HepG2 (cell line): Measurements from ENCODE around the gene ATF3. TPM values are rescaled to one million over a fixed set of nuclear protein-coding genes. Genes with fewer than 3 reads are reported as not detected.

Experiments
- ATAC-seq: fragments of 200-7000 bp; cut with Tn5 transposase; 3 replicates; pipeline ENCODE4 v1.9.1; 2020; ENCODE audit warnings: mild to moderate bottlenecking, moderate library complexity
- BruUV-seq: library from RNA; stranded (reverse); fragments of 400-500 nt; replicated peaks from 2 replicates; lab custom pipeline; 2021; lab: Mats Ljungman, UMichigan
- CTCF ChIA-PET: fragments of 300-600 bp; formaldehyde crosslinking; extraction: SDS; loops from one replicate; lab custom pipeline; 2021; ENCODE audit warnings: low total read pairs, inconsistent platforms, low intra/inter-chr PET ratio; lab: Yijun Ruan, JAX
- POLR2A ChIA-PET: fragments of 350-600 bp; sonication (Branson Sonifier 250); formaldehyde crosslinking; loops from one replicate; lab custom pipeline; 2020; ENCODE audit warnings: antibody characterized with exemption, inconsistent platforms; lab: Yijun Ruan, JAX
- DNase-seq: peaks from one replicate; pipeline ENCODE4 v3.0.0-alpha.2; 2015; ENCODE audit warnings: low spot score
- FAIRE-seq: peaks from 3 replicates; lab custom pipeline; 2011; peaks lifted over from hg19 to GRCh38; lab: Jason Lieb, UNC
- H2AFZ ChIP-seq: one replicate; pipeline ENCODE4 v1.6.1; 2011; ENCODE audit warnings: low read length, inconsistent platforms
- H3K27ac ChIP-seq: fragments of 300-600 bp; 3 replicates; pipeline ENCODE4 v1.8.0; 2011; ENCODE audit warnings: mixed run types, mild to moderate bottlenecking, mixed read lengths, low read length, inconsistent platforms; ENCODE audit not compliant: insufficient read depth; ENCODE audit errors: extremely low read length
- H3K27me3 ChIP-seq, 2 experiments: fragments of 200-600 bp in 1 of 2; 2 replicates in 1 of 2; 3 replicates in 1 of 2; pipeline versions ENCODE4 v1.6.0 to v1.8.0; 2011; ENCODE audit warnings: low read length in 2 of 2, mild to moderate bottlenecking in 2 of 2, moderate library complexity in 2 of 2, inconsistent platforms in 1 of 2; ENCODE audit not compliant: insufficient read depth in 2 of 2, control insufficient read depth in 1 of 2
- H3K36me3 ChIP-seq, 2 experiments: fragments of 200-600 bp in 1 of 2; replicated peaks in 1 of 2; 2 replicates in 1 of 2; 3 replicates in 1 of 2; pipeline versions ENCODE4 v1.5.1 to v1.8.0; 2011; ENCODE audit warnings: low read length in 2 of 2, inconsistent platforms in 1 of 2; ENCODE audit not compliant: insufficient read depth in 2 of 2, control insufficient read depth in 1 of 2
- H3K4me1 ChIP-seq: 2 replicates; pipeline ENCODE4 v1.5.1; 2012; ENCODE audit warnings: low read length, inconsistent platforms; ENCODE audit not compliant: insufficient read depth
- H3K4me2 ChIP-seq: 2 replicates; pipeline ENCODE4 v1.6.0; 2011; ENCODE audit warnings: low read depth, low read length, inconsistent platforms
- H3K4me3 ChIP-seq, 3 experiments: fragments of 200-600 bp in 1 of 3; sonication (generic), shearing (Covaris generic) in 1 of 3; replicated peaks in 1 of 3; 2 replicates each; pipeline ENCODE4 v1.5.1; 2011 to 2016; ENCODE audit warnings: low read length in 3 of 3, inconsistent platforms in 2 of 3, low read depth in 2 of 3, mild to moderate bottlenecking in 2 of 3, control low read depth in 1 of 3, mixed read lengths in 1 of 3; ENCODE audit not compliant: insufficient read depth in 1 of 3
- H3K79me2 ChIP-seq: one replicate; pipeline ENCODE4 v1.6.1; 2011; ENCODE audit warnings: low read length, inconsistent platforms; ENCODE audit not compliant: insufficient read depth
- H3K9ac ChIP-seq: 2 replicates; pipeline ENCODE4 v1.6.0; 2011; ENCODE audit warnings: mild to moderate bottlenecking, low read depth, low read length, inconsistent platforms; ENCODE audit not compliant: insufficient read depth
- H3K9me3 ChIP-seq: 2 replicates; pipeline ENCODE4 v1.5.1; 2012; ENCODE audit warnings: mild to moderate bottlenecking, low read length
- H4K20me1 ChIP-seq: 2 replicates; pipeline ENCODE4 v1.6.0; 2011; ENCODE audit warnings: inconsistent platforms, mild to moderate bottlenecking, low read length, moderate library complexity; ENCODE audit not compliant: insufficient read depth
- CBX1 ChIP-seq: IDR thresholded peaks from one replicate; pipeline ENCODE4 v1.6.1; 2016; ENCODE audit warnings: antibody characterized with exemption, low read depth
- EHMT2 ChIP-seq: fragments of 200-600 bp; sonication (generic); IDR thresholded peaks from 2 replicates; pipeline ENCODE4 v1.7.0; 2017; ENCODE audit warnings: antibody characterized with exemption, low read depth, low read length, borderline replicate concordance
- FOXA1 ChIP-seq, 2 experiments: fragments of 450-650 bp in 1 of 2; sonication (generic) in 1 of 2; formaldehyde crosslinking in 1 of 2; IDR thresholded peaks; 2 replicates each; pipeline versions ENCODE4 v1.4.0 to v1.6.1; 2016 to 2020; ENCODE audit warnings: missing genetic modification reagents in 1 of 2
- KAT2B ChIP-seq: fragments of 150-350 bp; IDR thresholded peaks from 2 replicates; pipeline ENCODE4 v1.6.1; 2014; ENCODE audit warnings: low read depth, low read length, borderline replicate concordance
- PHF5A ChIP-seq: IDR thresholded peaks from one replicate; pipeline ENCODE4 v1.6.1; 2018; ENCODE audit warnings: low read depth, missing genetic modification reagents; ENCODE audit not compliant: unreplicated experiment
- SATB2 ChIP-seq: sonication (generic); formaldehyde crosslinking; IDR thresholded peaks from 2 replicates; pipeline ENCODE4 v1.5.0; 2020; ENCODE audit warnings: missing genetic modification reagents
- SETDB1 ChIP-seq: sonication (generic); formaldehyde crosslinking; IDR thresholded peaks from 2 replicates; pipeline ENCODE4 v1.5.1; 2020; ENCODE audit warnings: missing genetic modification reagents, mild to moderate bottlenecking, borderline replicate concordance
- SOX13 ChIP-seq, 3 experiments: fragments of 450-650 bp in 1 of 3; sonication (generic) in 1 of 3; formaldehyde crosslinking in 1 of 3; IDR thresholded peaks in 2 of 3; conservative IDR thresholded peaks in 1 of 3; 2 replicates each; pipeline versions ENCODE4 v1.5.0 to v1.6.1; 2016 to 2020; ENCODE audit warnings: antibody characterized with exemption in 1 of 3, mild to moderate bottlenecking in 1 of 3, missing compliant biosample characterization in 1 of 3, missing genetic modification reagents in 1 of 3, moderate library complexity in 1 of 3
- SRF ChIP-seq: IDR thresholded peaks from 2 replicates; pipeline ENCODE4 v1.6.1; 2011; ENCODE audit warnings: mild to moderate bottlenecking, low read depth, low read length, moderate library complexity
- ZNF24 ChIP-seq: fragments of 450-650 bp; IDR thresholded peaks from 2 replicates; pipeline ENCODE4 v1.6.1; 2017; ENCODE audit warnings: antibody characterized with exemption, mild to moderate bottlenecking
- ZNF563 ChIP-seq: sonication (generic); formaldehyde crosslinking; IDR thresholded peaks from 2 replicates; pipeline ENCODE4 v1.8.0; 2022; ENCODE audit warnings: mild to moderate bottlenecking, moderate library complexity, missing genetic modification reagents
- ZSCAN9 ChIP-seq: IDR thresholded peaks from 2 replicates; pipeline ENCODE4 v1.6.1; 2016; ENCODE audit warnings: borderline replicate concordance
- WGBS: methylation state at CpG from one replicate; pipeline ENCODE4 v1.1.6; 2017; ENCODE audit warnings: low lambda C conversion rate; 5-methylcytosine and 5-hydroxymethylcytosine counted together
- in situ Hi-C: cut with HindIII; loops from 2 replicates; pipeline ENCODE4 v1.10.0; 2017; ENCODE audit warnings: low pct_unique_long_range_greater_than_20kb; ENCODE audit not compliant: extremely low pct_ligation_motif_present
- intact Hi-C: fragments of 100-400 bp; cut with micrococcal nuclease; formaldehyde crosslinking; loops from one replicate; pipeline ENCODE4 v1.10.0; 2022; ENCODE audit not compliant: unreplicated experiment
- polyA plus RNA-seq, 8 experiments: library from polyadenylated mRNA; depleted of rRNA in 3 of 8; stranded (reverse) in 7 of 8; unstranded in 1 of 8; fragments of >200 nt; fragmentation: Illumina TruSeq in 4 of 8; extraction: Trizol in 4 of 8; gene quantifications; 2 replicates each; pipeline versions ENCODE4 v1.2.1 to v1.2.3, GENCODE V29; 2011 to 2016; ENCODE audit warnings: low read depth in 4 of 8, missing spikeins in 1 of 8, mixed read lengths in 1 of 8; ENCODE audit not compliant: insufficient read depth in 1 of 8
- total RNA-seq, 5 experiments: library from RNA; depleted of rRNA; stranded (reverse); fragments of >200 nt; fragmentation: Illumina TruSeq; extraction: Trizol; gene quantifications; 2 replicates each; pipeline ENCODE4 v1.2.3, GENCODE V29; 2016; ENCODE audit warnings: low read depth in 1 of 5
- TF ChIP-seq, protein P1 (sequence below): sonication (generic); formaldehyde crosslinking; IDR thresholded peaks from 2 replicates; pipeline ENCODE4 v1.4.0; 2020; ENCODE audit warnings: mild to moderate bottlenecking, missing genetic modification reagents, borderline replicate concordance
- TF ChIP-seq, protein P2 (sequence below): sonication (generic); formaldehyde crosslinking; IDR thresholded peaks from 2 replicates; pipeline ENCODE4 v1.5.0; 2020; ENCODE audit warnings: missing genetic modification reagents
- TF ChIP-seq, protein P3 (sequence below): sonication (generic); formaldehyde crosslinking; IDR thresholded peaks from 2 replicates; pipeline ENCODE4 v1.4.0; 2020; ENCODE audit warnings: missing genetic modification reagents, mild to moderate bottlenecking, borderline replicate concordance

Gene ATF3
- total and polyA plus RNA-seq, 2 of the 13 experiments (the other 11 are each of a cell fraction or from before 2014, with no cell fraction given): 5.0 to 13.0 TPM

DNA sequence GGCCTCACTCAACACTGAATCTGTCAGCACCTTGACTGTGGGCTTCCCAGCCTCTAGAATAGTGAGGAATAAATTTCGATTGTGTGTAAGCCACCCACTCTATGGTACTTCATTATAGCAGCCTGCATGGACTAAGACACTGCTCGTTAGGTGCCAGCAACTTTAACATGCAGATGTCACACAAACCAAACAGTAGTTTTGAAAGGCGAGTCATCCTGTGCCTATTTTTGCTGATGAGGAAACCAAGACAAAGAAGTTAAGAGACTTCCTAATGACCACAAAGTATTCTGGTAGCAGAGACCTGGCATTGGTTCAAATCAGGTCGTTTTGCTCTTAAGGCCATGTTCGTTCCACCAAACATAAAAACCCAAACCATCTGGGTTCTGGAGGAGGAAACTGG is 48.2 kb downstream of the ATF3 start:
- peaks cover 7% of the 10 kb centered on the region; the same call in 1 of the 2 replicates for H3K4me1 ChIP-seq
- in situ Hi-C loops: no loop called here
- H3K27me3 ChIP-seq: peaks cover 2 to 16% of the 10 kb centered on the region in 2 experiments; a peak in 1 of 5 replicates
- no peak for FAIRE-seq
- 40% methylated on average over 5 of the region's 5 CpGs for WGBS
- H3K9me3 ChIP-seq: no peaks in the 10 kb centered on the region
- ATAC-seq: no peak
- DNase-seq: no peak
- H3K79me2 ChIP-seq: no peaks in the 10 kb centered on the region
- no peaks in the 10 kb centered on the region; the same call in 1 of the 2 replicates for H4K20me1 ChIP-seq
- no TSS peak for BruUV-seq
- intact Hi-C loops: no loop called here
- no peak overlapping the region for H2AFZ ChIP-seq
- POLR2A ChIA-PET: no interaction called here
- H3K4me3 ChIP-seq: no peak overlapping the region
- no peak overlapping the region for H3K9ac ChIP-seq
- no peak overlapping the region for H3K4me2 ChIP-seq
- CTCF ChIA-PET: no interaction called here
- no peak overlapping the region for H3K27ac ChIP-seq
- H3K36me3 ChIP-seq: no peaks in the 10 kb centered on the region
- no peak for TF ChIP-seq EHMT2
- TF ChIP-seq, protein P1, sequence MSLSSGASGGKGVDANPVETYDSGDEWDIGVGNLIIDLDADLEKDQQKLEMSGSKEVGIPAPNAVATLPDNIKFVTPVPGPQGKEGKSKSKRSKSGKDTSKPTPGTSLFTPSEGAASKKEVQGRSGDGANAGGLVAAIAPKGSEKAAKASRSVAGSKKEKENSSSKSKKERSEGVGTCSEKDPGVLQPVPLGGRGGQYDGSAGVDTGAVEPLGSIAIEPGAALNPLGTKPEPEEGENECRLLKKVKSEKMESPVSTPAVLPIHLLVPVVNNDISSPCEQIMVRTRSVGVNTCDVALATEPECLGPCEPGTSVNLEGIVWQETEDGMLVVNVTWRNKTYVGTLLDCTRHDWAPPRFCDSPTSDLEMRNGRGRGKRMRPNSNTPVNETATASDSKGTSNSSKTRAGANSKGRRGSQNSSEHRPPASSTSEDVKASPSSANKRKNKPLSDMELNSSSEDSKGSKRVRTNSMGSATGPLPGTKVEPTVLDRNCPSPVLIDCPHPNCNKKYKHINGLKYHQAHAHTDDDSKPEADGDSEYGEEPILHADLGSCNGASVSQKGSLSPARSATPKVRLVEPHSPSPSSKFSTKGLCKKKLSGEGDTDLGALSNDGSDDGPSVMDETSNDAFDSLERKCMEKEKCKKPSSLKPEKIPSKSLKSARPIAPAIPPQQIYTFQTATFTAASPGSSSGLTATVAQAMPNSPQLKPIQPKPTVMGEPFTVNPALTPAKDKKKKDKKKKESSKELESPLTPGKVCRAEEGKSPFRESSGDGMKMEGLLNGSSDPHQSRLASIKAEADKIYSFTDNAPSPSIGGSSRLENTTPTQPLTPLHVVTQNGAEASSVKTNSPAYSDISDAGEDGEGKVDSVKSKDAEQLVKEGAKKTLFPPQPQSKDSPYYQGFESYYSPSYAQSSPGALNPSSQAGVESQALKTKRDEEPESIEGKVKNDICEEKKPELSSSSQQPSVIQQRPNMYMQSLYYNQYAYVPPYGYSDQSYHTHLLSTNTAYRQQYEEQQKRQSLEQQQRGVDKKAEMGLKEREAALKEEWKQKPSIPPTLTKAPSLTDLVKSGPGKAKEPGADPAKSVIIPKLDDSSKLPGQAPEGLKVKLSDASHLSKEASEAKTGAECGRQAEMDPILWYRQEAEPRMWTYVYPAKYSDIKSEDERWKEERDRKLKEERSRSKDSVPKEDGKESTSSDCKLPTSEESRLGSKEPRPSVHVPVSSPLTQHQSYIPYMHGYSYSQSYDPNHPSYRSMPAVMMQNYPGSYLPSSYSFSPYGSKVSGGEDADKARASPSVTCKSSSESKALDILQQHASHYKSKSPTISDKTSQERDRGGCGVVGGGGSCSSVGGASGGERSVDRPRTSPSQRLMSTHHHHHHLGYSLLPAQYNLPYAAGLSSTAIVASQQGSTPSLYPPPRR: no peak
- no peak for TF ChIP-seq KAT2B
- TF ChIP-seq SETDB1: no peak
- TF ChIP-seq SATB2 (CRISPR knock-in tag): no peak
- TF ChIP-seq ZSCAN9: no peak
- no peak for TF ChIP-seq SRF
- TF ChIP-seq SOX13 (IDR thresholded peaks at IDR 0.05): no peak
- no peak for TF ChIP-seq SOX13 (CRISPR knock-in tag; conservative IDR thresholded peaks at IDR 0.05 in 1 of 2, IDR thresholded peaks at IDR 0.05 in 1 of 2)
- TF ChIP-seq, protein P2, sequence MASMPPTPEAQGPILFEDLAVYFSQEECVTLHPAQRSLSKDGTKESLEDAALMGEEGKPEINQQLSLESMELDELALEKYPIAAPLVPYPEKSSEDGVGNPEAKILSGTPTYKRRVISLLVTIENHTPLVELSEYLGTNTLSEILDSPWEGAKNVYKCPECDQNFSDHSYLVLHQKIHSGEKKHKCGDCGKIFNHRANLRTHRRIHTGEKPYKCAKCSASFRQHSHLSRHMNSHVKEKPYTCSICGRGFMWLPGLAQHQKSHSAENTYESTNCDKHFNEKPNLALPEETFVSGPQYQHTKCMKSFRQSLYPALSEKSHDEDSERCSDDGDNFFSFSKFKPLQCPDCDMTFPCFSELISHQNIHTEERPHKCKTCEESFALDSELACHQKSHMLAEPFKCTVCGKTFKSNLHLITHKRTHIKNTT (CRISPR knock-in tag): no peak
- TF ChIP-seq PHF5A (CRISPR knock-in tag): no peak
- TF ChIP-seq, protein P3, sequence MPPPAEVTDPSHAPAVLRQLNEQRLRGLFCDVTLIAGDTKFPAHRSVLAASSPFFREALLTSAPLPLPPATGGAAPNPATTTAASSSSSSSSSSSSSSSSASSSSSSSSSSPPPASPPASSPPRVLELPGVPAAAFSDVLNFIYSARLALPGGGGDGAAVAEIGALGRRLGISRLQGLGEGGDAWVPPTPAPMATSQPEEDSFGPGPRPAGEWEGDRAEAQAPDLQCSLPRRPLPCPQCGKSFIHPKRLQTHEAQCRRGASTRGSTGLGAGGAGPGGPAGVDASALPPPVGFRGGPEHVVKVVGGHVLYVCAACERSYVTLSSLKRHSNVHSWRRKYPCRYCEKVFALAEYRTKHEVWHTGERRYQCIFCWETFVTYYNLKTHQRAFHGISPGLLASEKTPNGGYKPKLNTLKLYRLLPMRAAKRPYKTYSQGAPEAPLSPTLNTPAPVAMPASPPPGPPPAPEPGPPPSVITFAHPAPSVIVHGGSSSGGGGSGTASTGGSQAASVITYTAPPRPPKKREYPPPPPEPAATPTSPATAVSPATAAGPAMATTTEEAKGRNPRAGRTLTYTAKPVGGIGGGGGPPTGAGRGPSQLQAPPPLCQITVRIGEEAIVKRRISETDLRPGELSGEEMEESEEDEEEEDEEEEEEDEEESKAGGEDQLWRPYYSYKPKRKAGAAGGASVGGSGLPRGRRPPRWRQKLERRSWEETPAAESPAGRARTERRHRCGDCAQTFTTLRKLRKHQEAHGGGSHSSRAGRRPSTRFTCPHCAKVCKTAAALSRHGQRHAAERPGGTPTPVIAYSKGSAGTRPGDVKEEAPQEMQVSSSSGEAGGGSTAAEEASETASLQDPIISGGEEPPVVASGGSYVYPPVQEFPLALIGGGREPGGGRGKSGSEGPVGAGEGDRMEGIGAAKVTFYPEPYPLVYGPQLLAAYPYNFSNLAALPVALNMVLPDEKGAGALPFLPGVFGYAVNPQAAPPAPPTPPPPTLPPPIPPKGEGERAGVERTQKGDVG (CRISPR knock-in tag): no peak
- no peak for TF ChIP-seq FOXA1 (IDR thresholded peaks at IDR 0.05)
- no peak for TF ChIP-seq FOXA1 (CRISPR knock-in tag; IDR thresholded peaks at IDR 0.05)
- TF ChIP-seq ZNF563 (CRISPR knock-in tag): no peak
- no peak for TF ChIP-seq ZNF24
- TF ChIP-seq CBX1: no peak
